HG03064 (cell line): Measurements from ENCODE around the gene ARHGAP32.
A peak's percentile ranks its signal among the peaks of the same experiment; 100 is the strongest.
"Not testable (repeated sequence)": the region's sequence is repeated elsewhere in the genome, so short reads cannot be mapped to it uniquely, and the experiment has no call there.

Experiments used
- ATAC-seq: cut with Tn5 transposase; IDR thresholded peaks from one replicate; pipeline ENCODE4 v1.9.1; 2021; ENCODE audit warnings: low read depth; ENCODE audit not compliant: unreplicated experiment

The ARHGAP32 gene

GRCh38 chr11:128937480-128937879 lies 254.6 kb downstream of the ARHGAP32 start:
- no peak for ATAC-seq

- ATAC-seq: no peak
Observed at GRCh38 chr11:128936606-128937251, 255.4 kb downstream of the ARHGAP32 start.

GRCh38 chr11:128934926-128935325 lies 257.2 kb downstream of the ARHGAP32 start:
- ATAC-seq: no peak

GRCh38 chr11:128934351-128934750 lies 257.8 kb downstream of the ARHGAP32 start:
- ATAC-seq: no peak

- no peak for ATAC-seq
Observed at GRCh38 chr11:128933481-128934178, 258.5 kb downstream of the ARHGAP32 start.

- ATAC-seq: no peak
Observed at GRCh38 chr11:128931668-128932067, 260.5 kb downstream of the ARHGAP32 start.

GRCh38 chr11:128931066-128931465 lies 261.1 kb downstream of the ARHGAP32 start:
- ATAC-seq: no peak

- no peak for ATAC-seq
Observed at GRCh38 chr11:128929991-128930390, 262.1 kb downstream of the ARHGAP32 start.

GRCh38 chr11:128929468-128929867 lies 262.7 kb downstream of the ARHGAP32 start:
- ATAC-seq: no peak

GRCh38 chr11:128928400-128928799 lies 263.7 kb downstream of the ARHGAP32 start:
- peak; percentile 96 for ATAC-seq

- no peak for ATAC-seq
Observed at GRCh38 chr11:128927683-128928336, 264.3 kb downstream of the ARHGAP32 start.

- ATAC-seq: no peak
Observed at GRCh38 chr11:128927108-128927461, 265.0 kb downstream of the ARHGAP32 start.

- no peak for ATAC-seq
Observed at GRCh38 chr11:128926437-128927107, 265.6 kb downstream of the ARHGAP32 start.

- no peak for ATAC-seq
Observed at GRCh38 chr11:128926000-128926399, 266.1 kb downstream of the ARHGAP32 start.

GRCh38 chr11:128925250-128925600 lies 266.9 kb downstream of the ARHGAP32 start:
- no peak for ATAC-seq

GRCh38 chr11:128924510-128925249 lies 267.4 kb downstream of the ARHGAP32 start:
- ATAC-seq: no peak

GRCh38 chr11:128924104-128924503 lies 268.0 kb downstream of the ARHGAP32 start:
- no peak for ATAC-seq

- no peak for ATAC-seq
Observed at GRCh38 chr11:128921793-128922192, 270.3 kb downstream of the ARHGAP32 start.

- ATAC-seq: no peak
Observed at GRCh38 chr11:128920666-128921065, 271.5 kb downstream of the ARHGAP32 start.

- ATAC-seq: not testable (repeated sequence)
Observed at GRCh38 chr11:128919635-128920034, 272.5 kb downstream of the ARHGAP32 start.

- no peak for ATAC-seq
Observed at GRCh38 chr11:128919216-128919615, 272.9 kb downstream of the ARHGAP32 start.
